Smooth muscle cell of the brain vasculature (primary cell): Measurements from ENCODE around the gene RAB3IL1.
A peak's percentile ranks its signal among the peaks of the same experiment; 100 is the strongest.

Experiments
- DNase-seq: peaks from one replicate; pipeline ENCODE4 v3.0.0-alpha.2; 2012; ENCODE audit warnings: low read depth, low spot score

RAB3IL1 gene

GRCh38 chr11:61952882-61953281 lies 35.5 kb upstream of the RAB3IL1 start:
- no peak for DNase-seq

GRCh38 chr11:61951484-61952135 lies 34.2 kb upstream of the RAB3IL1 start:
- no peak for DNase-seq

DNA sequence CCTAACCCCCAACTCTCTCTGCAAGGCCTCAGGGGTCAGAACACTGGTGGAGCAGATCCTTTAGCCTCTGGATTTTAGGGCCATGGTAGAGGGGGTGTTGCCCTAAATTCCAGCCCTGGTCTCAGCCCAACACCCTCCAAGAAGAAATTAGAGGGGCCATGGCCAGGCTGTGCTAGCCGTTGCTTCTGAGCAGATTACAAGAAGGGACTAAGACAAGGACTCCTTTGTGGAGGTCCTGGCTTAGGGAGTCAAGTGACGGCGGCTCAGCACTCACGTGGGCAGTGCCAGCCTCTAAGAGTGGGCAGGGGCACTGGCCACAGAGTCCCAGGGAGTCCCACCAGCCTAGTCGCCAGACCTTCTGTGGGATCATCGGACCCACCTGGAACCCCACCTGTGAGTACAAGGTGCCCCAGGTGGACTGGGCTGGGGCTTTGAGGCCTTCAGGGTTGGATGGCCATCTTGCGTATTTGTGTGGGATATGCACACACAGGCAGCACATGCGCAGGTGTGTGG lies 32.7 kb upstream of the RAB3IL1 start, which contains the start of gene BEST1:
Gene BEST1 (plus strand): TSS at position 317 of the 513 bp plus-strand sequence. CDS start 1,456 bp downstream, outside the sequence.
- DNase-seq = no peak

DNA sequence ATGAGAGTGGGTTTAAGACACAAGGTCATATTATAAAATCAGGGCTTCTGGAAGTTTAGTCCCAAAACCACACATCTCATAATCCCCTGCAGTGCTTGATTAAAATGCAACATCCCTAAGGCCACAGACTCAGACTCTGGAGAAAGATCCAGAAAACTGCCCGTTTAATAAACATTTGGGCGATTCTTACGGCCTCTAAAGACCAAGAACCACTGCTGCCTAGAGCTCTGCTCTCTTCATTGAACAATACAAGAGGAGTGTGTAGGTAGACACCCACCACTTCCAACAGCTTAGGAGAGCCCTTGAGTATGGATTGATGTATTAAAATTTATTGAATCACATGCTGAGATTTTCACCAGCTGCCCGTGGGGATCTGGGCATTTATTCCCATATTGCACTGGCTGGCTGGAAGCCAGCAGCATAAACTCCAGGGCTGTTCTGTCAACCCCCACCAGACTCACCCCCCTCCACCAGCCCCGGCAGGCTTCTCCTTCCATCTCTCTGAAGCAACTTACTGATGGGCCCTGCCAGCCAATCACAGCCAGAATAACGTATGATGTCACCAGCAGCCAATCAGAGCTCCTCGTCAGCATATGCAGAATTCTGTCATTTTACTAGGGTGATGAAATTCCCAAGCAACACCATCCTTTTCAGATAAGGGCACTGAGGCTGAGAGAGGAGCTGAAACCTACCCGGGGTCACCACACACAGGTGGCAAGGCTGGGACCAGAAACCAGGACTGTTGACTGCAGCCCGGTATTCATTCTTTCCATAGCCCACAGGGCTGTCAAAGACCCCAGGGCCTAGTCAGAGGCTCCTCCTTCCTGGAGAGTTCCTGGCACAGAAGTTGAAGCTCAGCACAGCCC lies 32.0 kb upstream of the RAB3IL1 start:
- DNase-seq = no peak

DNA sequence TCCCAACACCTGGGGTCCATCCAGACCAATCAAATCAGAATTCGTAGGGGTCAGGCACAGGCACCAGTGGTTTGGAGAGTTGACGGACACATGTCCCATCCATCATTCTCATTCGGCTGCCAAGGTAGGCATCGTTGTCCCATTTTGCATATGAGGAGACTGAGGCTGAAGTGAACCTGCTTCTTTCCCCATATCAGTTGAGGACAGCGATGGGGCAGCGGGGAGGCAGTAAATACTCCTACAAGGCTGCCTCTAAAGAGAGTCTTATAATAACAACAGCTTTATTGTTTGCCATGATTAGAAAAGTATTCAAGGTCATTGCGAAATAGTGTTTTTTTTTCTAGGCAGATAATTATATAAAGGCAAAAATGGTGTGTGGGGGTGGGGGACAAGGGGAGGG lies 31.1 kb upstream of the RAB3IL1 start:
- DNase-seq = no peak

DNA sequence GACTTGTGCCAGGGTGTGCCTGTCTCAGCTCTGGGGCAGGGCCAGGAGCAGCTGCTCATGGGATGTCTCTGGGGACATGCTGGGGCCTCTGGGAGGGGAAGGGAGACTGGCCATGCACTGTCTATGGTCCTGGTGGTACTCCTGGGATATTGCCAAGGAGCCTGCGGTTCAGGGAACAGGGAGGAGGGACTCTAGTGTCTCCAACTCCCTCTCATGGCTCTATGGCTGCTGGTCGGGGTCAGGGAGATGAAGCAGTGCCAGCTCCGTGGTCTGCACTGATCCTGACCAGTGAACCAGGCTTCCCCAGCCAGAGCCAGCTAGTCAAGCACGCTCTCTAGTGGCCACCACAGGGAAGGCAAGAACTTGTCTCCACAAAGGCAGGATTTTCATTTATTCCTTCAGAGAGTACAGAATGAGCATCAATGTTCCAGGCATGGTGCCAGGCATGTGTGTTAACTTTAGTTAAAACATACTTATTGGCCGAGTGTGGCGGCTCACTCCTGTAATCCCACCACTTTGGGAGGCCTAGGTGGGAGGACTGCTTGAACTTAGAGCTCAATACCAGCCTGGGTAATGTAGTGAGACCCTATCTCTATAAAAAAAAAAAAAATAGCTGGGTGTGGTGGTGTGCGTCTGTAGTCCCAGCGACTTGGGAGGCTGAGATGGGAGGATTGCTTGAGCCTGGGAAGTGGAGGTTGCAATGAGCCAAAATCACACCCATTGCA lies 30.3 kb upstream of the RAB3IL1 start:
- DNase-seq = peak; percentile 85

- no peak for DNase-seq
These were observed 29.5 kb upstream of the RAB3IL1 start for GRCh38 chr11:61946894-61947293.

DNA sequence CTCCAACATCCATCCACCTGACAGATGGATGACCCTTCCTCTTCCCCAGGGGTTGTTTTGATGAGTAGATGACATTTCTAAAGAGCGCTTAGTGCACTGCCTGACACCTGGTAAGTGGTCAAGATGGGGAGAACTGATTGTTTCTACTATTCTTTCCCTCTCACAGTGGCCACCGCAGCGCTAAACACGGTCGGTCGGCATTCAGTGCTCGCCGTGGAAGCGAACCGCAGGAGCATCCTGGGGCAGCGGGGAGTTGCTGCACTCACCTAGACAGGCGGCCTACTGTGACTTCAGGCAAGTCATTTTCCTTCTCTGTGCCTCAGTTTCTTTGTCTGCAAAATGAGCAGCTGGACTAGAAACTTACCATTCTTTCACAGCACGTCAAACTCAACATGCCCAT lies 27.8 kb upstream of the RAB3IL1 start:
- no peak for DNase-seq

GRCh38 chr11:61940466-61940865 lies 23.1 kb upstream of the RAB3IL1 start:
- DNase-seq = no peak

DNA sequence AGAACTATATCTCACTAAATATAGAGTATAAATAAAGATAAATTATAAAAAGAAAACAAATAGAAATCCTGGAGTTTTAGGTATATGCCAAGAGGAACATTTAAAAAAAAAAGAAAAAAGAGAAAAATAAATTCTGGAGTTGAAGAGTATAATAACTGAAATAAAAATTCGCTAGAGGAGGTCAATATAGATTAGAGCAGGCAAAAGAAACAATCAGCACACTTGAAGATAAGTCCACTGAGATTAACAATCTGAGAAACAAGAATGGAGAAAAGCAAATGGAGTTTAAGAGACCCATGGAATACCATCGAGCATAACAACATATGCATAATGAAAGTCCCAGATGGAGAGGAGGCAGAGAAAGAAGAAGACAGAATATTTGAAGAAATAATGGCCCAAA lies 18.5 kb upstream of the RAB3IL1 start:
- DNase-seq = no peak

GRCh38 chr11:61930933-61931332 lies 13.6 kb upstream of the RAB3IL1 start:
- no peak for DNase-seq

- no peak for DNase-seq
These were observed 11.2 kb upstream of the RAB3IL1 start for GRCh38 chr11:61928606-61929005.

DNA sequence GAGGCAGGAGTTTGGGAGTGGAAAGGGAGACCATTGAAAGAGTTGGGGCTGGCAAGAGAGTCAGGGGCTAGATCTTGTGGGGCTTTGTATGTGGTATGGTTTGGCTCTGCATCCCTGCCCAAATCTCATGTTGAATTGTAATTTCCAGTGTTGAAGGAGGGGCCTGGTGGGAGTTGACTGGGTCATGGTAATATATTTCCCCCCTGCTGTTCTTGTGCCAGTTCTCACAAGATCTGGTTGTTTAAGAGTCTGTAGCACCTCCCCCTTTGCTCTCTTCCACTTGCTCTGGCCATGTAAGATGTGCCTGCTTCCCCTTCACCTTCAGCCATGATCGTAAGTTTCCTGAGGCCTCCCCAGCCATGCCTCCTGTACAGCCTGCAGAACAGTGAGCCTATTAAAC lies 10.1 kb upstream of the RAB3IL1 start:
- DNase-seq = peak; percentile 29

DNA sequence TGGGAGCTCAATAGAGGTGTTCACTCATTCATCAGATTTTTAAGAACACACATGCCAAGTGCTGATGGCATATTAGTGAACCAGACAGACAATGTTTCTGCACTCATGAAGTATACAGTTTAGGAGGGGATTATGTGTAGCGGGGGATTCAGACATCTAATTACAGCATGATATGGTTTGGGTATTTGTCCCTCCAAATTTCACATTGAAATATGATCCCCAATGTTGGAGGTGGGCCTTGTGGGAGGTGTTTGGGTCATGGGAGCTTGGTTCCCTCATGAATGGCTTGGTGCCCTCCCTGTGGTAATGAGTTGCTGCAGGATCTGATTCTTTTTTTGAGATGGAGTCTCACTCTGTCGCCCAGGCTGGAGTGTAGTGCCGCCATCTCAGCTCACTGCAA lies 8.9 kb upstream of the RAB3IL1 start:
- DNase-seq = no peak

- DNase-seq = no peak
These were observed 8.4 kb upstream of the RAB3IL1 start for GRCh38 chr11:61925736-61926135.

DNA sequence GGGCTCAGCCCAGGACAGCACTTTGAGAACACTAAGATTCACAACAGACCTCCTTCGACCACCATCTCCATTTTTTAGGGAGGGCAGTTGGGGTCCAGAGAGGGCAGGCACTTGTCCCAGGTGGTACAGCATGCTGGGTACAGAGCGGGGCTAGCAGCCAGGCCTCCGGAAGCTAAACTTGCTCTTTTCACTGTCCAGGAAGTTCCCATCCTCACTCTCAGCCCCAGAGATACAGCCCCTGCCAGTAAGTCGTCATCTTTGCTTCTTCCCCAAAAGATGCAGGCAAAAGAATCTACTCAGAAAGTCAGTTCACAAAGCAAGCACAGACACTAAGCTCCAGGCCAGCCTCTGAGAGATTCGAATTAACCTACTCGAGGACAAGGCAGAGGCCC lies 6.7 kb upstream of the RAB3IL1 start:
- DNase-seq = no peak

DNA sequence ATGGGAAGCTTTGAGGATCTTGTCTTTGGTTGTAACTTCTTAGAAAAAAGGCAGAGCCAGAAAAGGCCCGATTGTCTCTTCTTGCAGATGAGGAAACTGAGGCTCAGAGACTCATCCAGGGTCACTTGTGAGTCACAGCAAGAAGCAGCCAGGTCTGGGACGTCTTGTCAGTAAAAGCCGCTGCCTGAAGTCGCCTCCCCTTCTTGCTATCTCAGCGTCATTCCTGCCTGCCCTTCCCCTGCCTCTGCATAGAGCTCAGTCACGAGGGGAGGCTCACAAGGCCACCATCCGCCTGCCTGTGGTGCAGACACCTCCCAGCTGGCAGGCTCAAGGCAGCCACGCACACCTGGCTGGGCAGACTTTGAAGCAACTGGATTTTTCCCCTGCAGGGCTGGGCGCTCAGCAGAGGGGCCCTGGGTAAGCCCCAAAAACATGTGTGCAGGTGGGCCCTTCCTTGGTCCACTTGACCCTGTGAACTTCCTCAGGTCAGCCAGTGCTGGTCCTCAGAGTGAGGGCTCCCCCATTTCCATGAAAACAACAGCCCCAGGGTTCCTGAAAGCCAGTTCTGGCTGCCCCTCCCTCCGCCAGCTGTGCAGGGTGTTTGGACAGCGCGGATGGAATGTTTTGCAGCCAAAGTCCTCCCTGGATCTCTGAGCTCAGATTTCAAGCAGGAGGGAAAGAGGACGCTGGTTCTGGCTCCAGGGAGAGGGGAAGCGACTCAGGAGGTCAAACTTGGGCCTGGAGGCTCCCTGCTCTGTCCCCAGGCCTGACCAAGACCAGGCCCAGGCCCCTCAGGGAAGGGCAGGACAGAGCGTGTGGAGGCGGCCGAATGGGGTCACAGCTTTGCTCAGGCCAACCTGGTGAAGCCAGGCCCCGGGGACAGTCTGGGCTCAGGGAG lies 6.0 kb upstream of the RAB3IL1 start:
- peak; percentile 87 for DNase-seq

DNA sequence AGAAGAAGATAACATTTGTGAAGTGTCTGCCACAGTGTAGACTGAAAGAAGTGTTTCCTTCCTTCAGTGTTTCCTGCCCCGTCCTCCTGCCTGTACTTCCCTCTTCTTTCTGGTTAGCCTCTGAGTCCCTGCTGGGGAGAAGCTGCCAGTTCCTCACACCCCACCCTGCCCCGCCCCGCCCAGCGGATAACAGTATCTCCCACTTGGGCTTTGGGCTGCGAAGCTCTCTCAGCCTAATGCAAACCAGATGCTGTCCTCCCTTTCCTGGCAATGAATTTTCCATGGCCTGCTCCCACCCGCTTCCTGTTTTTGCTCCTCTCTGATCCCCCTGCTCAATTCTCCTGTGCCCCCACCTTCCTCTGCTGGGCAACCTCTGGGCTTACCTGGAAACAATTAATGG lies 5.2 kb upstream of the RAB3IL1 start:
- peak; percentile 76 for DNase-seq

DNA sequence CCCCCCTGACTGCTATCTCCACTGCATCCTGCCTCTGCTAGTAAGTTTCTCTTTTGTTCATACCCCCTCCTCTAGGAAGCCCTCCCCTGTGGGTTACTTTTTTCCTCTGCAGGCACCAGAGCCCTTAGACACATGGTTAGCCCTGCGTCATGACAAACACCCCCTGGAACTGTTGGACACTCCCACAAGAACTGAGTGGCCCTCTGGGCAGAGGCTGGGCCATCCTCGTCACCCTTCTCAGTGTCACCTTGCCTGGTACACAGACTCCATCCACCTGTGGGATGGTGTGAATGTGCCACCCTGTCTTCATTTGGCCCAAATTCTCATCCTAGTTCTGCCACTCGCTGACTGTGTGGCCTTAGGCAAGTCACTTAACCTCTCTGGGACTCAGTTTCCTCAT lies 4.1 kb upstream of the RAB3IL1 start:
- no peak for DNase-seq

- DNase-seq = no peak
These were observed 2.6 kb upstream of the RAB3IL1 start for GRCh38 chr11:61919705-61920631.
